HepG2 (cell line): Measurements from ENCODE around the gene HENMT1. TPM values are rescaled to one million over a fixed set of nuclear protein-coding genes. Genes with fewer than 3 reads are reported as not detected.
A peak's percentile ranks its signal among the peaks of the same experiment; 100 is the strongest.

Experiments
- CEBPB ChIP-seq: IDR thresholded peaks from 2 replicates; pipeline ENCODE4 v1.6.1; 2011; ENCODE audit warnings: low read depth, low read length, improper control_type of control experiment, borderline replicate concordance
- HDAC1 ChIP-seq: sonication (generic); formaldehyde crosslinking; IDR thresholded peaks from 2 replicates; pipeline ENCODE4 v1.5.1; 2020; ENCODE audit warnings: mild to moderate bottlenecking, missing genetic modification reagents
- HMGA1 ChIP-seq: sonication (generic); formaldehyde crosslinking; conservative IDR thresholded peaks from 2 replicates; pipeline ENCODE4 v1.4.0; 2020; ENCODE audit warnings: missing genetic modification reagents
- NR2F1 ChIP-seq, 2 experiments: fragments of 450-650 bp in 1 of 2; formaldehyde crosslinking in 1 of 2; IDR thresholded peaks; 2 replicates each; pipeline versions ENCODE4 v1.5.0 to v1.6.1; 2016 to 2020; ENCODE audit warnings: mild to moderate bottlenecking in 1 of 2, missing compliant biosample characterization in 1 of 2, missing genetic modification reagents in 1 of 2, moderate library complexity in 1 of 2
- NR2F2 ChIP-seq: IDR thresholded peaks from 2 replicates; pipeline ENCODE4 v1.6.1; 2012; ENCODE audit warnings: low read depth, inconsistent platforms, borderline replicate concordance
- NR3C1 ChIP-seq: sonication (generic); formaldehyde crosslinking; IDR thresholded peaks from 2 replicates; pipeline ENCODE4 v1.4.0; 2020; ENCODE audit warnings: missing genetic modification reagents
- SP2 ChIP-seq: sonication (generic); formaldehyde crosslinking; IDR thresholded peaks from 2 replicates; pipeline ENCODE4 v1.5.1; 2020; ENCODE audit warnings: mild to moderate bottlenecking, missing genetic modification reagents
- TRIM24 ChIP-seq: sonication (generic); formaldehyde crosslinking; IDR thresholded peaks from 2 replicates; pipeline ENCODE4 v1.8.0; 2022; ENCODE audit warnings: mild to moderate bottlenecking, missing genetic modification reagents
- U2AF1 ChIP-seq: fragments of 200-400 bp; formaldehyde crosslinking; optimal IDR thresholded peaks from 2 replicates; pipeline ENCODE3; 2017; ENCODE audit warnings: mild to moderate bottlenecking, low read depth, low read length
- ZC3H13 ChIP-seq: sonication (generic); formaldehyde crosslinking; IDR thresholded peaks from 2 replicates; pipeline ENCODE4 v1.8.1; 2023; ENCODE audit warnings: mild to moderate bottlenecking, missing genetic modification reagents, moderate library complexity
- ZKSCAN5 ChIP-seq: sonication (generic); formaldehyde crosslinking; IDR thresholded peaks from 2 replicates; pipeline ENCODE4 v1.5.1; 2020; ENCODE audit warnings: mild to moderate bottlenecking, missing genetic modification reagents
- ZNF282 ChIP-seq: fragments of 450-650 bp; IDR thresholded peaks from 2 replicates; pipeline ENCODE4 v1.6.1; 2018; ENCODE audit not compliant: partially characterized antibody
- ZNF333 ChIP-seq: sonication (generic); formaldehyde crosslinking; IDR thresholded peaks from 2 replicates; pipeline ENCODE4 v1.4.0; 2020; ENCODE audit warnings: mild to moderate bottlenecking, missing genetic modification reagents, borderline replicate concordance
- ZNF724P ChIP-seq: sonication (generic); formaldehyde crosslinking; IDR thresholded peaks from 2 replicates; pipeline ENCODE4 v1.8.0; 2022; ENCODE audit warnings: missing genetic modification reagents, borderline replicate concordance
- ZSCAN9 ChIP-seq: IDR thresholded peaks from 2 replicates; pipeline ENCODE4 v1.6.1; 2016; ENCODE audit warnings: borderline replicate concordance
- polyA plus RNA-seq, 8 experiments: library from polyadenylated mRNA; depleted of rRNA in 3 of 8; stranded (reverse) in 7 of 8; unstranded in 1 of 8; fragments of >200 nt; fragmentation: Illumina TruSeq in 4 of 8; extraction: Trizol in 4 of 8; gene quantifications; 2 replicates each; pipeline versions ENCODE4 v1.2.1 to v1.2.3, GENCODE V29; 2011 to 2016; ENCODE audit warnings: low read depth in 4 of 8, missing spikeins in 1 of 8, mixed read lengths in 1 of 8; ENCODE audit not compliant: insufficient read depth in 1 of 8
- total RNA-seq, 5 experiments: library from RNA; depleted of rRNA; stranded (reverse); fragments of >200 nt; fragmentation: Illumina TruSeq; extraction: Trizol; gene quantifications; 2 replicates each; pipeline ENCODE4 v1.2.3, GENCODE V29; 2016; ENCODE audit warnings: low read depth in 1 of 5
- TF ChIP-seq, protein P1 (sequence below): sonication (generic); formaldehyde crosslinking; IDR thresholded peaks from 2 replicates; pipeline ENCODE4 v1.4.0; 2020; ENCODE audit warnings: missing genetic modification reagents
- TF ChIP-seq, protein P2 (sequence below): IDR thresholded peaks from 2 replicates; pipeline ENCODE4 v1.6.1; 2016; ENCODE audit warnings: low read depth
- TF ChIP-seq, protein P3 (sequence below): sonication (generic); formaldehyde crosslinking; IDR thresholded peaks from 2 replicates; pipeline ENCODE4 v1.5.0; 2020; ENCODE audit warnings: missing genetic modification reagents
- TF ChIP-seq, protein P4 (sequence below): sonication (generic); formaldehyde crosslinking; conservative IDR thresholded peaks from 2 replicates; pipeline ENCODE4 v1.4.0; 2020; ENCODE audit warnings: missing genetic modification reagents
- TF ChIP-seq, protein P5 (sequence below): sonication (generic); formaldehyde crosslinking; IDR thresholded peaks from 2 replicates; pipeline ENCODE4 v1.4.0; 2020; ENCODE audit warnings: missing genetic modification reagents, borderline replicate concordance
- TF ChIP-seq, protein P6 (sequence below): sonication (generic); formaldehyde crosslinking; IDR thresholded peaks from 2 replicates; pipeline ENCODE4 v1.4.0; 2020; ENCODE audit warnings: mild to moderate bottlenecking, missing genetic modification reagents

Gene HENMT1
- total and polyA plus RNA-seq, 2 of the 13 experiments (the other 11 are each of a cell fraction or from before 2014, with no cell fraction given), result not detected

DNA sequence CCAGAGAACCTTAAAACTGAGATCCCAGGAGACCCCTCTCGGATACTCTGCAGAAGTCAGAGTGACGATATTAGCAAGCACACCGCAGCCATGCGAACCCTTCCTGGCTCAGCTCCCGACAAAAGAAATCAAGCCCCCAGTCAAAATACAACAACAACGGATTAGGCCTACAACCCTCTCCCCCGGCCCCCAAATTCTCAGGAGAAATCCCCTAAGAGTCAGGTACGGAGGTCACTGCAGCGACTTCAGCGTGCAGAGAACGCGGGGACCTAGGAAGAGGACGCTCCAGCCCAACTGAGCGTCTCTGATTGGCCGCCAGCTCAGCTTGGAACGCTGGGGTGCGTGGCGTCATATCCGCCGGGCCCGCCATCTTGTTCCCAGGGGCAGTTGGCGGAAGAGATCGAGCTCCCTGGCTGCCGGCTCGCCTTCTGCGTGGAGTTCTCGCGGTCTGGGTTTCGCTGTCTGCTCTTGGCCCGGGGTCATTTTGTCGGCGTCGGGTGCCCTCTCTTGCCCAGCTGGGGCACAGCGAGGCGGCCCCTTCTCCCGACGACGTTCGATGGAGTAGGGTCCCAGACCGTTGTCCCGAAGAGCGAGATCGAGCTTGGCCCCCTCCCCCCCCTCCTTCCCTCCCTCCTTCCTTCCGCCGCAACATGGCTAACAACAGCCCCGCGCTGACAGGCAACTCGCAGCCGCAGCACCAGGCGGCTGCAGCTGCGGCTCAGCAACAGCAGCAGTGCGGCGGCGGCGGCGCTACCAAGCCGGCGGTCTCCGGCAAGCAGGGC is 31.2 kb upstream of the HENMT1 start, which contains the start of gene PRPF38B (continued):
- TF ChIP-seq, protein P1, sequence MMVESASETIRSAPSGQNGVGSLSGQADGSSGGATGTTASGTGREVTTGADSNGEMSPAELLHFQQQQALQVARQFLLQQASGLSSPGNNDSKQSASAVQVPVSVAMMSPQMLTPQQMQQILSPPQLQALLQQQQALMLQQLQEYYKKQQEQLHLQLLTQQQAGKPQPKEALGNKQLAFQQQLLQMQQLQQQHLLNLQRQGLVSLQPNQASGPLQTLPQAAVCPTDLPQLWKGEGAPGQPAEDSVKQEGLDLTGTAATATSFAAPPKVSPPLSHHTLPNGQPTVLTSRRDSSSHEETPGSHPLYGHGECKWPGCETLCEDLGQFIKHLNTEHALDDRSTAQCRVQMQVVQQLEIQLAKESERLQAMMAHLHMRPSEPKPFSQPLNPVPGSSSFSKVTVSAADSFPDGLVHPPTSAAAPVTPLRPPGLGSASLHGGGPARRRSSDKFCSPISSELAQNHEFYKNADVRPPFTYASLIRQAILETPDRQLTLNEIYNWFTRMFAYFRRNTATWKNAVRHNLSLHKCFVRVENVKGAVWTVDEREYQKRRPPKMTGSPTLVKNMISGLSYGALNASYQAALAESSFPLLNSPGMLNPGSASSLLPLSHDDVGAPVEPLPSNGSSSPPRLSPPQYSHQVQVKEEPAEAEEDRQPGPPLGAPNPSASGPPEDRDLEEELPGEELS (CRISPR knock-in tag), result 0 out of 2 replicates have a peak, but pooled peaks have one; percentile 26
- TF ChIP-seq CEBPB (no peak), U2AF1 (peak; percentile 32), NR2F2 (no peak), ZNF724P (CRISPR knock-in tag) (no peak; the same call in 1 of the 2 replicates), HMGA1 (CRISPR knock-in tag) (no peak), ZC3H13 (CRISPR knock-in tag) (no peak), TRIM24 (CRISPR knock-in tag) (no peak), SP2 (peak; percentile 83), ZSCAN9 (CRISPR knock-in tag) (no peak; the same call in 1 of the 2 replicates), NR2F1 (CRISPR knock-in tag; IDR thresholded peaks at IDR 0.05) (no peak), HDAC1 (CRISPR knock-in tag) (peak; percentile 78), ZNF282 (no peak), ZNF333 (CRISPR knock-in tag) (peak; percentile 54; the same call in 1 of the 2 replicates), ZKSCAN5 (CRISPR knock-in tag) (no peak), NR3C1 (CRISPR knock-in tag) (no peak)
- TF ChIP-seq, protein P2, sequence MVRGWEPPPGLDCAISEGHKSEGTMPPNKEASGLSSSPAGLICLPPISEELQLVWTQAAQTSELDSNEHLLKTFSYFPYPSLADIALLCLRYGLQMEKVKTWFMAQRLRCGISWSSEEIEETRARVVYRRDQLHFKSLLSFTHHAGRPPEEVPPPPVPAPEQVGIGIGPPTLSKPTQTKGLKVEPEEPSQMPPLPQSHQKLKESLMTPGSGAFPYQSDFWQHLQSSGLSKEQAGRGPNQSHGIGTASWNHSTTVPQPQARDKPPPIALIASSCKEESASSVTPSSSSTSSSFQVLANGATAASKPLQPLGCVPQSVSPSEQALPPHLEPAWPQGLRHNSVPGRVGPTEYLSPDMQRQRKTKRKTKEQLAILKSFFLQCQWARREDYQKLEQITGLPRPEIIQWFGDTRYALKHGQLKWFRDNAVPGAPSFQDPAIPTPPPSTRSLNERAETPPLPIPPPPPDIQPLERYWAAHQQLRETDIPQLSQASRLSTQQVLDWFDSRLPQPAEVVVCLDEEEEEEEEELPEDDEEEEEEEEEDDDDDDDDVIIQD (CRISPR knock-in tag), result no peak
- TF ChIP-seq, protein P3, sequence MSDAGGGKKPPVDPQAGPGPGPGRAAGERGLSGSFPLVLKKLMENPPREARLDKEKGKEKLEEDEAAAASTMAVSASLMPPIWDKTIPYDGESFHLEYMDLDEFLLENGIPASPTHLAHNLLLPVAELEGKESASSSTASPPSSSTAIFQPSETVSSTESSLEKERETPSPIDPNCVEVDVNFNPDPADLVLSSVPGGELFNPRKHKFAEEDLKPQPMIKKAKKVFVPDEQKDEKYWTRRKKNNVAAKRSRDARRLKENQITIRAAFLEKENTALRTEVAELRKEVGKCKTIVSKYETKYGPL (CRISPR knock-in tag), result no peak; the same call in 1 of the 2 replicates
- TF ChIP-seq, protein P4, sequence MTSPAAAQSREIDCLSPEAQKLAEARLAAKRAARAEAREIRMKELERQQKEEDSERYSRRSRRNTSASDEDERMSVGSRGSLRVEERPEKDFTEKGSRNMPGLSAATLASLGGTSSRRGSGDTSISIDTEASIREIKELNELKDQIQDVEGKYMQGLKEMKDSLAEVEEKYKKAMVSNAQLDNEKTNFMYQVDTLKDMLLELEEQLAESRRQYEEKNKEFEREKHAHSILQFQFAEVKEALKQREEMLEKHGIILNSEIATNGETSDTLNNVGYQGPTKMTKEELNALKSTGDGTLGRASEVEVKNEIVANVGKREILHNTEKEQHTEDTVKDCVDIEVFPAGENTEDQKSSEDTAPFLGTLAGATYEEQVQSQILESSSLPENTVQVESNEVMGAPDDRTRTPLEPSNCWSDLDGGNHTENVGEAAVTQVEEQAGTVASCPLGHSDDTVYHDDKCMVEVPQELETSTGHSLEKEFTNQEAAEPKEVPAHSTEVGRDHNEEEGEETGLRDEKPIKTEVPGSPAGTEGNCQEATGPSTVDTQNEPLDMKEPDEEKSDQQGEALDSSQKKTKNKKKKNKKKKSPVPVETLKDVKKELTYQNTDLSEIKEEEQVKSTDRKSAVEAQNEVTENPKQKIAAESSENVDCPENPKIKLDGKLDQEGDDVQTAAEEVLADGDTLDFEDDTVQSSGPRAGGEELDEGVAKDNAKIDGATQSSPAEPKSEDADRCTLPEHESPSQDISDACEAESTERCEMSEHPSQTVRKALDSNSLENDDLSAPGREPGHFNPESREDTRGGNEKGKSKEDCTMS (CRISPR knock-in tag), result no peak
- TF ChIP-seq, protein P5, sequence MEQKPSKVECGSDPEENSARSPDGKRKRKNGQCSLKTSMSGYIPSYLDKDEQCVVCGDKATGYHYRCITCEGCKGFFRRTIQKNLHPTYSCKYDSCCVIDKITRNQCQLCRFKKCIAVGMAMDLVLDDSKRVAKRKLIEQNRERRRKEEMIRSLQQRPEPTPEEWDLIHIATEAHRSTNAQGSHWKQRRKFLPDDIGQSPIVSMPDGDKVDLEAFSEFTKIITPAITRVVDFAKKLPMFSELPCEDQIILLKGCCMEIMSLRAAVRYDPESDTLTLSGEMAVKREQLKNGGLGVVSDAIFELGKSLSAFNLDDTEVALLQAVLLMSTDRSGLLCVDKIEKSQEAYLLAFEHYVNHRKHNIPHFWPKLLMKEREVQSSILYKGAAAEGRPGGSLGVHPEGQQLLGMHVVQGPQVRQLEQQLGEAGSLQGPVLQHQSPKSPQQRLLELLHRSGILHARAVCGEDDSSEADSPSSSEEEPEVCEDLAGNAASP (CRISPR knock-in tag), result no peak
- TF ChIP-seq, protein P6, sequence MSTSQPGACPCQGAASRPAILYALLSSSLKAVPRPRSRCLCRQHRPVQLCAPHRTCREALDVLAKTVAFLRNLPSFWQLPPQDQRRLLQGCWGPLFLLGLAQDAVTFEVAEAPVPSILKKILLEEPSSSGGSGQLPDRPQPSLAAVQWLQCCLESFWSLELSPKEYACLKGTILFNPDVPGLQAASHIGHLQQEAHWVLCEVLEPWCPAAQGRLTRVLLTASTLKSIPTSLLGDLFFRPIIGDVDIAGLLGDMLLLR (CRISPR knock-in tag), result no peak
